ENCODE data around the gene NANS. TPM values are rescaled to one million over a fixed set of nuclear protein-coding genes. Genes with fewer than 3 reads are reported as not detected.
"Not testable (repeated sequence)": the region's sequence is repeated elsewhere in the genome, so short reads cannot be mapped to it uniquely, and the experiment has no call there.

NANS gene
- total RNA-seq, 1 experiment from 2014 or later: 84.9 TPM

GRCh38 chr9:98087420-98088354, 31.2 kb downstream of the NANS start:
- no peak for DNase-seq
- no peaks in the 10 kb centered on the region for H3K9me3 ChIP-seq (ENCODE audit: insufficient read depth, low read depth)
- ChIA-PET CTCF (no interaction called here), POLR2A (ENCODE audit: unreplicated experiment) (interaction anchor here (0.5 kb wide), 1 partner anchor 92 kb away, joined by 3 read pairs; no protein-coding TSS in a partner anchor)
- no peak overlapping the region for H2AFZ ChIP-seq
- no peak overlapping the region for H3K4me2 ChIP-seq
- BruUV-seq (replicated peaks): no TSS peak
- intact Hi-C loops (cut with micrococcal nuclease; ENCODE audit: unreplicated experiment): no loop called here
- no peaks in the 10 kb centered on the region for H3K9me2 ChIP-seq (ENCODE audit: insufficient read depth)
- H3F3A ChIP-seq (ENCODE audit: insufficient read depth, low read depth): peaks cover 7% of the 10 kb centered on the region; the same call in 1 of the 2 replicates
- no peak overlapping the region for H3K27ac ChIP-seq
- H4K20me1 ChIP-seq (ENCODE audit: insufficient read depth): no peaks in the 10 kb centered on the region
- H3K4me3 ChIP-seq: no peak overlapping the region
- H3K36me3 ChIP-seq (ENCODE audit: low read depth): no peaks in the 10 kb centered on the region
- no peaks in the 10 kb centered on the region for H3K79me2 ChIP-seq (ENCODE audit: low read depth)
- no peak for TF ChIP-seq CTCF (conservative IDR thresholded peaks at IDR 0.05)
- TF ChIP-seq EZH2 (IDR thresholded peaks at IDR 0.05; ENCODE audit: low read depth): no peak
- H3K27me3 ChIP-seq (ENCODE audit: insufficient read depth, low read depth): no peaks in the 10 kb centered on the region
- no peaks in the 10 kb centered on the region for H3K4me1 ChIP-seq (replicated peaks; ENCODE audit: insufficient read depth)

- DNase-seq; H3K27ac ChIP-seq; H3K4me3 ChIP-seq; BruUV-seq (replicated peaks); intact Hi-C loops (cut with micrococcal nuclease; ENCODE audit: unreplicated experiment); H2AFZ ChIP-seq; H3K9me3 ChIP-seq (ENCODE audit: insufficient read depth, low read depth); H3K4me2 ChIP-seq; POLR2A ChIA-PET (ENCODE audit: unreplicated experiment); H3K79me2 ChIP-seq (ENCODE audit: low read depth); H3F3A ChIP-seq (ENCODE audit: insufficient read depth, low read depth); H3K36me3 ChIP-seq (ENCODE audit: low read depth); H3K9me2 ChIP-seq (ENCODE audit: insufficient read depth); CTCF ChIA-PET; H3K27me3 ChIP-seq (ENCODE audit: insufficient read depth, low read depth); H3K4me1 ChIP-seq (replicated peaks; ENCODE audit: insufficient read depth); H4K20me1 ChIP-seq (ENCODE audit: insufficient read depth): not testable (repeated sequence)
- 0 out of 2 replicates have a peak, but pooled peaks have one; percentile 32 for TF ChIP-seq CTCF (conservative IDR thresholded peaks at IDR 0.05)
Observed at GRCh38 chr9:98090674-98091073, 34.1 kb downstream of the NANS start.

- no peak overlapping the region for H3K27ac ChIP-seq
- H3K79me2 ChIP-seq (ENCODE audit: low read depth): no peaks in the 10 kb centered on the region
- POLR2A ChIA-PET (ENCODE audit: unreplicated experiment): interaction anchor here (0.6 to 0.7 kb wide), 3 partner anchors 9 to 760 kb away, joined by 3 to 28 read pairs (median 4); no protein-coding TSS in a partner anchor
- no peaks in the 10 kb centered on the region for H3K4me1 ChIP-seq (replicated peaks; ENCODE audit: insufficient read depth)
- CTCF ChIA-PET: no interaction called here
- BruUV-seq (replicated peaks): no TSS peak
- no peaks in the 10 kb centered on the region for H3K9me3 ChIP-seq (ENCODE audit: insufficient read depth, low read depth)
- H3K9me2 ChIP-seq (ENCODE audit: insufficient read depth): no peaks in the 10 kb centered on the region
- TF ChIP-seq EZH2 (IDR thresholded peaks at IDR 0.05; ENCODE audit: low read depth) (no peak), CTCF (conservative IDR thresholded peaks at IDR 0.05) (no peak)
- no peak overlapping the region for H3K4me2 ChIP-seq
- no peak for DNase-seq
- peaks cover 3% of the 10 kb centered on the region; the same call in 1 of the 2 replicates for H3F3A ChIP-seq (ENCODE audit: insufficient read depth, low read depth)
- H3K36me3 ChIP-seq (ENCODE audit: low read depth): no peaks in the 10 kb centered on the region
- H3K27me3 ChIP-seq (ENCODE audit: insufficient read depth, low read depth): no peaks in the 10 kb centered on the region
- intact Hi-C loops (cut with micrococcal nuclease; ENCODE audit: unreplicated experiment): no loop called here
- H2AFZ ChIP-seq: no peak overlapping the region
- no peak overlapping the region for H3K4me3 ChIP-seq
- H4K20me1 ChIP-seq (ENCODE audit: insufficient read depth): no peaks in the 10 kb centered on the region
Observed at GRCh38 chr9:98091735-98092612, 35.4 kb downstream of the NANS start.
